PFSK-1 (cell line): ENCODE measurements around the gene CACNG7.

Source experiments
- FOXP2 ChIP-seq: optimal IDR thresholded peaks from 2 replicates; pipeline ENCODE3; 2011; ENCODE audit warnings: borderline replicate concordance, control low read depth, inconsistent platforms; ENCODE audit not compliant: insufficient read depth; ENCODE audit errors: extremely low read length, extremely low read depth
- POLR2AphosphoS5 ChIP-seq: IDR thresholded peaks from 2 replicates; pipeline ENCODE4 v1.6.1; 2012; ENCODE audit warnings: low read depth, mild to moderate bottlenecking, control low read depth, low read length, moderate library complexity
- SIN3A ChIP-seq: IDR thresholded peaks from 2 replicates; pipeline ENCODE4 v1.6.1; 2012; ENCODE audit warnings: mild to moderate bottlenecking, low read length, moderate library complexity, borderline replicate concordance; ENCODE audit not compliant: insufficient read depth
- TAF1 ChIP-seq: IDR thresholded peaks from 2 replicates; pipeline ENCODE4 v1.6.1; 2012; ENCODE audit warnings: low read length, control low read depth, borderline replicate concordance; ENCODE audit not compliant: insufficient read depth
- TF ChIP-seq, protein P1 (sequence below), 2 experiments: IDR thresholded peaks; 2 replicates each; pipeline versions ENCODE4 v1.6.1 to v1.8.0; 2011 to 2012; ENCODE audit warnings: low read depth in 2 of 2, low read length in 2 of 2, control low read depth in 1 of 2, inconsistent platforms in 1 of 2, mild to moderate bottlenecking in 1 of 2, moderate library complexity in 1 of 2; ENCODE audit not compliant: insufficient read depth in 1 of 2

The CACNG7 gene

DNA sequence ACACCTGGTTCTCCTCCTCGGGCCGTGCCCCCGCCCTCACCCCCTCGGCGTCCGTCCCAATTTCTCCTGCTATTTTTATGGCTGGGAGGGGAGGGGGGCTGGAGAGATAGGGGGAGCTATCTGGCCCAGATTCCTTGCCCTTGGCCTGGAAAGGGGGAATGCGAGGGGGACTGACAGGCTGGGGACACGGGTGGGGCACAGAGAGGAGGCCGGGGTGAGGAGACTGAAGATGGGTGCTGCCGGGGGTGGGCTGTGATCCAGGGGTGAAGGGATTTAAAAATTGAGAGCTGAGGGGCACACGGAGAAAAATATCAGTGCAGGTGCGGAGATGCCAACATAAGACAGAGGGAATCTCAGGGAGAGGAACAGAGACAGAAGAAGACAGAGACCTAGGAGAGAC is 24.8 kb upstream of the CACNG7 start:
- TF ChIP-seq SIN3A (no peak), FOXP2 (no peak), POLR2AphosphoS5 (no peak), TAF1 (no peak)
- TF ChIP-seq, protein P1, sequence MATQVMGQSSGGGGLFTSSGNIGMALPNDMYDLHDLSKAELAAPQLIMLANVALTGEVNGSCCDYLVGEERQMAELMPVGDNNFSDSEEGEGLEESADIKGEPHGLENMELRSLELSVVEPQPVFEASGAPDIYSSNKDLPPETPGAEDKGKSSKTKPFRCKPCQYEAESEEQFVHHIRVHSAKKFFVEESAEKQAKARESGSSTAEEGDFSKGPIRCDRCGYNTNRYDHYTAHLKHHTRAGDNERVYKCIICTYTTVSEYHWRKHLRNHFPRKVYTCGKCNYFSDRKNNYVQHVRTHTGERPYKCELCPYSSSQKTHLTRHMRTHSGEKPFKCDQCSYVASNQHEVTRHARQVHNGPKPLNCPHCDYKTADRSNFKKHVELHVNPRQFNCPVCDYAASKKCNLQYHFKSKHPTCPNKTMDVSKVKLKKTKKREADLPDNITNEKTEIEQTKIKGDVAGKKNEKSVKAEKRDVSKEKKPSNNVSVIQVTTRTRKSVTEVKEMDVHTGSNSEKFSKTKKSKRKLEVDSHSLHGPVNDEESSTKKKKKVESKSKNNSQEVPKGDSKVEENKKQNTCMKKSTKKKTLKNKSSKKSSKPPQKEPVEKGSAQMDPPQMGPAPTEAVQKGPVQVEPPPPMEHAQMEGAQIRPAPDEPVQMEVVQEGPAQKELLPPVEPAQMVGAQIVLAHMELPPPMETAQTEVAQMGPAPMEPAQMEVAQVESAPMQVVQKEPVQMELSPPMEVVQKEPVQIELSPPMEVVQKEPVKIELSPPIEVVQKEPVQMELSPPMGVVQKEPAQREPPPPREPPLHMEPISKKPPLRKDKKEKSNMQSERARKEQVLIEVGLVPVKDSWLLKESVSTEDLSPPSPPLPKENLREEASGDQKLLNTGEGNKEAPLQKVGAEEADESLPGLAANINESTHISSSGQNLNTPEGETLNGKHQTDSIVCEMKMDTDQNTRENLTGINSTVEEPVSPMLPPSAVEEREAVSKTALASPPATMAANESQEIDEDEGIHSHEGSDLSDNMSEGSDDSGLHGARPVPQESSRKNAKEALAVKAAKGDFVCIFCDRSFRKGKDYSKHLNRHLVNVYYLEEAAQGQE (IDR thresholded peaks at IDR 0.05; ENCODE audit: insufficient read depth in 1 of 2, low read depth in 2 of 2, low read length in 2 of 2), result no peak

DNA sequence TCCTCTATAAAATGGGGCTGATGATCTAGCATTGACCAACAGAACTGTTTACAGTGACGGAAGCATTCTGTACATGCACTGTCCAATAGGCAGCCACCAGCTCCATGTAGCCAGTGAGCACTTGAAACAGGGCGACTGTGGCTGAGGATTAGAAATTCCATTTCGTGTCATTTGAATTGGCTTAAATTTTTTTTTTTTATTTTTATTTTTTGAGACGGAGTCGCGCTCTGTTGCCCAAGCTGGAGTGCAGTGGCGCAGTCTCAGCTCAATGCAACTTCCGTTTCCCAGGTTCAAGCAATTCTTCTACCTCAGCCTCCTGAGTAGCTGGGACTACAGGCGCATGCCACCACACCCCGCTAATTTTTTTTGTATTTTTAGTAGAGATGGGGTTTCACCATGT is 24.0 kb upstream of the CACNG7 start:
- no peak for TF ChIP-seq POLR2AphosphoS5
- no peak for TF ChIP-seq FOXP2
- TF ChIP-seq, protein P1 (IDR thresholded peaks at IDR 0.05; ENCODE audit: insufficient read depth in 1 of 2, low read depth in 2 of 2, low read length in 2 of 2), result no peak
- TF ChIP-seq TAF1, result no peak
- no peak for TF ChIP-seq SIN3A

DNA sequence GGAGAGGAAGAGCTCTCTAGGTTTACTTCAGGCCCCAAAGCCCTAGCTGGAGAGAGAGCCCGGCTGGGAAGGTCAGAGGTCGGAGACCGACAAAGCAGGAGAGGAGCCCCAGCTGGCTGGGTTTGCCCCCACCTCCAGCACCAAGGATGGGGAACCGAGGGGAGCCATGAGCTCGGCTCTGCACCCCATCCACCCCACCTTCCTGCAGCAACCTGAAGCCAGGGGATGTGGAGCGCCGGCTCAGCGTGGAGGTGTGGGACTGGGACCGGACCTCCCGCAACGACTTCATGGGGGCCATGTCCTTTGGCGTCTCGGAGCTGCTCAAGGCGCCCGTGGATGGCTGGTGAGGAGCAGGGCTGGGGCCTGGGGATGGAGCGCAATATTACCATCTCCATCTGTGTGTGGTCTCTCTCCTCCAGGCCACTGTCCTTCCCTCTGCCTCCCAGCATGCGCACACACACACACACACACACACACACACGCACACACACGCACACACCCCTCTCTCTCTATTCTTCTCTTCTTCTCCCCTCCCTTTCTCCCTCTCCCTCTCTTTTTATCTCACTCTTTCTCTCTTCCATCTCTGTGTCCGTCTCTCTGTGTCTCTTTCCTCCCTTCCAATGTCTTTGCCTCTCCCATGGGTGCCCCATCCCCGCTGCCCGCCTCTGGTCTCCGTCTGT is 16.6 kb upstream of the CACNG7 start:
- TF ChIP-seq TAF1, result no peak
- no peak for TF ChIP-seq POLR2AphosphoS5
- TF ChIP-seq FOXP2, result no peak
- TF ChIP-seq SIN3A, result no peak
- TF ChIP-seq, protein P1 (IDR thresholded peaks at IDR 0.05; ENCODE audit: insufficient read depth in 1 of 2, low read depth in 2 of 2, low read length in 2 of 2), result no peak

DNA sequence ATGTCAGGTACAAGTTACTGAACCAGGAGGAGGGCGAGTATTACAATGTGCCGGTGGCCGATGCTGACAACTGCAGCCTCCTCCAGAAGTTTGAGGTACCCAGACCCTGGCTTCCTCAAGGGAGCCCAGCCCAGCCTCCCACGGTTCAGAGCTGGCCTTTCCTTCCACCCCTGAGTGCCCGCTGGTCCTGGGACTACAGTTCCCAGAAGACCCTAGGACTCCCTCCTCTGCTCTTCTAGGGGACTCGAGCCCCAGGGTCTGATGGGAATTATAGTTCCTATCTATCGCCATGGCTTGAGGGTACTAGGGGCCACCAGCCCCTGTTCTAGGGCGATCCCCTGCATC is 16.1 kb upstream of the CACNG7 start:
- TF ChIP-seq, protein P1 (IDR thresholded peaks at IDR 0.05; ENCODE audit: insufficient read depth in 1 of 2, low read depth in 2 of 2, low read length in 2 of 2), result no peak
- TF ChIP-seq FOXP2, result no peak
- TF ChIP-seq SIN3A, result no peak
- no peak for TF ChIP-seq TAF1
- TF ChIP-seq POLR2AphosphoS5, result no peak
